Embryonic facial prominence (tissue), 1 donor: ENCODE data around the gene PRKCG.
"Not testable (repeated sequence)": the region's sequence is repeated elsewhere in the genome, so short reads cannot be mapped to it uniquely, and the experiment has no call there.

Source experiments
- DNase-seq: peaks from one replicate; pipeline ENCODE4 v3.0.0-alpha.2; 2016; ENCODE audit errors: extremely low spot score

The PRKCG gene

GRCh38 chr19:53944416-53944815 lies 62.4 kb downstream of the PRKCG start:
- DNase-seq, result no peak

- DNase-seq, result no peak
These were observed 62.9 kb downstream of the PRKCG start for GRCh38 chr19:53944933-53945332.

- no peak for DNase-seq
These were observed 63.4 kb downstream of the PRKCG start for GRCh38 chr19:53945441-53945840.

GRCh38 chr19:53945998-53946397 lies 64.0 kb downstream of the PRKCG start:
- no peak for DNase-seq

GRCh38 chr19:53947624-53948023 lies 65.6 kb downstream of the PRKCG start:
- no peak for DNase-seq

GRCh38 chr19:53948611-53949010 lies 66.6 kb downstream of the PRKCG start:
- not testable (repeated sequence) for DNase-seq

GRCh38 chr19:53951436-53951835 lies 69.4 kb downstream of the PRKCG start:
- no peak for DNase-seq

- no peak for DNase-seq
These were observed 70.0 kb downstream of the PRKCG start for GRCh38 chr19:53951947-53952346.

GRCh38 chr19:53953383-53953782 lies 71.4 kb downstream of the PRKCG start:
- no peak for DNase-seq
